HG02798 (cell line): Measurements from ENCODE around the gene ERBB4.

Experiments used
- ATAC-seq: cut with Tn5 transposase; IDR thresholded peaks from one replicate; pipeline ENCODE4 v1.9.1; 2021; ENCODE audit warnings: mild to moderate bottlenecking; ENCODE audit not compliant: unreplicated experiment, poor library complexity

ERBB4 gene

GRCh38 chr2:211957799-211958198, 580.8 kb downstream of the ERBB4 start:
- peak; percentile 93 for ATAC-seq

GRCh38 chr2:211955648-211956047, 583.0 kb downstream of the ERBB4 start:
- ATAC-seq = no peak

GRCh38 chr2:211948932-211949331, 589.7 kb downstream of the ERBB4 start:
- no peak for ATAC-seq

- no peak for ATAC-seq
Measured at GRCh38 chr2:211946960-211947359, 591.6 kb downstream of the ERBB4 start.

GRCh38 chr2:211944572-211944971, 594.0 kb downstream of the ERBB4 start:
- ATAC-seq = peak; percentile 70

GRCh38 chr2:211942153-211942552, 596.4 kb downstream of the ERBB4 start:
- no peak for ATAC-seq

GRCh38 chr2:211941216-211941747, 597.3 kb downstream of the ERBB4 start:
- no peak for ATAC-seq

GRCh38 chr2:211939177-211939576, 599.4 kb downstream of the ERBB4 start:
- ATAC-seq = no peak

- no peak for ATAC-seq
Measured at GRCh38 chr2:211934811-211935210, 603.8 kb downstream of the ERBB4 start.

GRCh38 chr2:211931314-211931713, 607.3 kb downstream of the ERBB4 start:
- ATAC-seq = no peak

- peak; percentile 83 for ATAC-seq
Measured at GRCh38 chr2:211930331-211930730, 608.3 kb downstream of the ERBB4 start.

GRCh38 chr2:211928201-211928600, 610.4 kb downstream of the ERBB4 start:
- no peak for ATAC-seq

- no peak for ATAC-seq
Measured at GRCh38 chr2:211923019-211923418, 615.6 kb downstream of the ERBB4 start.

- no peak for ATAC-seq
Measured at GRCh38 chr2:211903961-211904360, 634.6 kb downstream of the ERBB4 start.

GRCh38 chr2:211901226-211901846, 637.3 kb downstream of the ERBB4 start:
- ATAC-seq = no peak

- no peak for ATAC-seq
Measured at GRCh38 chr2:211900518-211900917, 638.1 kb downstream of the ERBB4 start.

- ATAC-seq = no peak
Measured at GRCh38 chr2:211900000-211900399, 638.6 kb downstream of the ERBB4 start.

GRCh38 chr2:211898702-211899101, 639.9 kb downstream of the ERBB4 start:
- no peak for ATAC-seq

GRCh38 chr2:211881449-211881848, 657.2 kb downstream of the ERBB4 start:
- no peak for ATAC-seq

GRCh38 chr2:211879323-211879722, 659.3 kb downstream of the ERBB4 start:
- no peak for ATAC-seq

GRCh38 chr2:211877061-211877460, 661.5 kb downstream of the ERBB4 start:
- no peak for ATAC-seq

- no peak for ATAC-seq
Measured at GRCh38 chr2:211875488-211875887, 663.1 kb downstream of the ERBB4 start.
